IMR-90 (cell line): Measurements from ENCODE around the gene GJA5.

Source experiments
- POLR2A ChIP-seq: IDR thresholded peaks from 2 replicates; pipeline ENCODE4 v1.6.1; 2012; ENCODE audit warnings: mild to moderate bottlenecking, low read depth, low read length
- TF ChIP-seq, protein P1 (sequence below): conservative IDR thresholded peaks from 2 replicates; pipeline ENCODE4 v1.5.1; 2012; ENCODE audit warnings: mild to moderate bottlenecking, low read depth, low read length, improper control_type of control experiment

DNA sequence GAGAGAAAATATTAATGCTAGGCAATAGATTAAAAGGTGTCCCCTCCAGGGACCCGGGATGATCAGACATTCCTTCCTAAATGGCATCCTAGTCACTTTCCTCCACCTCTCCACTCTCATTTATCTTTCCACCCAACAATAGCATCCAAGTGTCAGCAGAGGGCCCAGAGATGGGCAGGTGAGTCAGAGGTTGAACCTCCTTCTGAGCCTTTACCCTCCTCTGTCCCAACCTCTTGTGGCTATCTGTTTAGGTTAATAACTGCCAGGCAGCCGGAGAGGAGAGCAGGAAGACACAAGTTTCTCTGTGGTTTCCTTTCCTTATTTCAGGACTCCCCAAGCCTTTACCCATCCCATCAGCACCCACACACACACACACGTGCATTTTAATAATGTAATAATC, 4.1 kb downstream of the GJA5 start:
- TF ChIP-seq, protein P1, sequence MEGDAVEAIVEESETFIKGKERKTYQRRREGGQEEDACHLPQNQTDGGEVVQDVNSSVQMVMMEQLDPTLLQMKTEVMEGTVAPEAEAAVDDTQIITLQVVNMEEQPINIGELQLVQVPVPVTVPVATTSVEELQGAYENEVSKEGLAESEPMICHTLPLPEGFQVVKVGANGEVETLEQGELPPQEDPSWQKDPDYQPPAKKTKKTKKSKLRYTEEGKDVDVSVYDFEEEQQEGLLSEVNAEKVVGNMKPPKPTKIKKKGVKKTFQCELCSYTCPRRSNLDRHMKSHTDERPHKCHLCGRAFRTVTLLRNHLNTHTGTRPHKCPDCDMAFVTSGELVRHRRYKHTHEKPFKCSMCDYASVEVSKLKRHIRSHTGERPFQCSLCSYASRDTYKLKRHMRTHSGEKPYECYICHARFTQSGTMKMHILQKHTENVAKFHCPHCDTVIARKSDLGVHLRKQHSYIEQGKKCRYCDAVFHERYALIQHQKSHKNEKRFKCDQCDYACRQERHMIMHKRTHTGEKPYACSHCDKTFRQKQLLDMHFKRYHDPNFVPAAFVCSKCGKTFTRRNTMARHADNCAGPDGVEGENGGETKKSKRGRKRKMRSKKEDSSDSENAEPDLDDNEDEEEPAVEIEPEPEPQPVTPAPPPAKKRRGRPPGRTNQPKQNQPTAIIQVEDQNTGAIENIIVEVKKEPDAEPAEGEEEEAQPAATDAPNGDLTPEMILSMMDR, result no peak
- no peak for TF ChIP-seq POLR2A
